ENCODE measurements around the gene CDC42SE2. TPM values are rescaled to one million over a fixed set of nuclear protein-coding genes. Genes with fewer than 3 reads are reported as not detected.
A peak's percentile ranks its signal among the peaks of the same experiment; 100 is the strongest.

CDC42SE2 gene
- total RNA-seq, 1 experiment from 2014 or later, result 46.1 TPM

GRCh38 chr5:131281868-131282234, 18.0 kb downstream of the CDC42SE2 start:
- H3K4me1 ChIP-seq (ENCODE audit: control insufficient read depth, insufficient read depth, low read length), result peaks cover 33% of the 10 kb centered on the region
- BruUV-seq (replicated peaks), result no TSS peak
- no peaks in the 10 kb centered on the region for H3K9me3 ChIP-seq (ENCODE audit: control insufficient read depth, insufficient read depth, low read depth, low read length)
- CTCF ChIA-PET, result no interaction called here
- no peaks in the 10 kb centered on the region for H3K27me3 ChIP-seq (ENCODE audit: control insufficient read depth, insufficient read depth, low read length)
- in situ Hi-C loops (cut with HindIII; ENCODE audit: low pct_unique_long_range_greater_than_20kb, low sequenced_read_pairs), result no loop called here
- H3K36me3 ChIP-seq (ENCODE audit: control insufficient read depth, insufficient read depth, low read length), result no peaks in the 10 kb centered on the region
- peak overlapping the region; percentile 59; the same call in 1 of the 2 replicates for H3K27ac ChIP-seq (ENCODE audit: low read length)
- intact Hi-C loops (cut with micrococcal nuclease; ENCODE audit: unreplicated experiment), result no loop called here
- H3K4me3 ChIP-seq (ENCODE audit: low read depth in 2 of 2, low read length in 2 of 2), result no peak overlapping the region
- TF ChIP-seq REST (IDR thresholded peaks at IDR 0.05; ENCODE audit: insufficient read depth in 1 of 2, low read depth in 2 of 2, low read length in 1 of 2), result no peak
- no peak for TF ChIP-seq SIN3A (IDR thresholded peaks at IDR 0.05; ENCODE audit: borderline replicate concordance, insufficient read depth, low read depth, low read length)
- no peak for TF ChIP-seq POLR2AphosphoS5 (IDR thresholded peaks at IDR 0.05; ENCODE audit: low read depth, low read length)
- TF ChIP-seq CTCF (IDR thresholded peaks at IDR 0.05), result no peak
- no peak for TF ChIP-seq TCF7L2 (IDR thresholded peaks at IDR 0.05; ENCODE audit: low read depth, low read length)
- DNase-seq (ENCODE audit: low read depth, low spot score) (no peak), ATAC-seq (no peak)
- POLR2A ChIA-PET, result no interaction called here

GRCh38 chr5:131282235-131282634, 18.4 kb downstream of the CDC42SE2 start:
- H3K27ac ChIP-seq (ENCODE audit: low read length), result no peak overlapping the region; the same call in 1 of the 2 replicates
- DNase-seq (ENCODE audit: low read depth, low spot score) (no peak), ATAC-seq (no peak)
- POLR2A ChIA-PET, result no interaction called here
- no peaks in the 10 kb centered on the region for H3K9me3 ChIP-seq (ENCODE audit: control insufficient read depth, insufficient read depth, low read depth, low read length)
- peaks cover 33% of the 10 kb centered on the region for H3K4me1 ChIP-seq (ENCODE audit: control insufficient read depth, insufficient read depth, low read length)
- H3K27me3 ChIP-seq (ENCODE audit: control insufficient read depth, insufficient read depth, low read length), result no peaks in the 10 kb centered on the region
- no peaks in the 10 kb centered on the region for H3K36me3 ChIP-seq (ENCODE audit: control insufficient read depth, insufficient read depth, low read length)
- no peak overlapping the region for H3K4me3 ChIP-seq (ENCODE audit: low read depth in 2 of 2, low read length in 2 of 2)
- CTCF ChIA-PET, result no interaction called here
- in situ Hi-C loops (cut with HindIII; ENCODE audit: low pct_unique_long_range_greater_than_20kb, low sequenced_read_pairs), result no loop called here
- no TSS peak for BruUV-seq (replicated peaks)
- no peak for TF ChIP-seq REST (IDR thresholded peaks at IDR 0.05; ENCODE audit: insufficient read depth in 1 of 2, low read depth in 2 of 2, low read length in 1 of 2)
- intact Hi-C loops (cut with micrococcal nuclease; ENCODE audit: unreplicated experiment), result no loop called here
